Measurements from ENCODE around the gene NFKBIZ. TPM values are rescaled to one million over a fixed set of nuclear protein-coding genes. Genes with fewer than 3 reads are reported as not detected.

The NFKBIZ gene
- polyA plus RNA-seq, 1 of the 3 experiments (the other 2 are of a cell fraction) = 59.9 TPM

- Histone ChIP-seq H3K4me1 (ENCODE audit: control insufficient read depth in 1 of 2, insufficient read depth in 2 of 2, low read depth in 1 of 2, low read length in 1 of 2) (peaks cover 0 to 14% of the 10 kb centered on the region in 2 experiments; a peak in 2 of 4 replicates), H3K9me2 (no peaks in the 10 kb centered on the region), H3K4me2 (no peak overlapping the region), H3K9me3 (no peaks in the 10 kb centered on the region), H2AFZ (ENCODE audit: low read depth) (no peak overlapping the region), H3K4me3 (ENCODE audit: low read depth in 2 of 2, low read length in 1 of 2) (no peak overlapping the region), H3K27me3 (ENCODE audit: insufficient read depth) (no peaks in the 10 kb centered on the region), H3F3A (replicated peaks; ENCODE audit: insufficient read depth) (peaks cover 37% of the 10 kb centered on the region), H4K20me1 (ENCODE audit: insufficient read depth) (no peaks in the 10 kb centered on the region), H3K79me2 (ENCODE audit: insufficient read depth) (no peaks in the 10 kb centered on the region), H3K9ac (no peak overlapping the region), H3K27ac (ENCODE audit: low read depth in 2 of 2, low read length in 1 of 2) (0 out of 4 replicates have a peak overlapping the region, but pooled peaks of 1 of the 2 experiments have one; percentile 6), H3K36me3 (replicated peaks in 1 of 2; ENCODE audit: control insufficient read depth in 1 of 2, insufficient read depth in 2 of 2, low read length in 1 of 2) (no peaks in the 10 kb centered on the region)
- no peak for TF ChIP-seq TEAD4 (IDR thresholded peaks at IDR 0.05; ENCODE audit: borderline replicate concordance, insufficient read depth)
- no peak for TF ChIP-seq NFIC (IDR thresholded peaks at IDR 0.05; ENCODE audit: borderline replicate concordance)
- TF ChIP-seq YY1 (IDR thresholded peaks at IDR 0.05; ENCODE audit: low read depth) = no peak
- TF ChIP-seq FOXM1 (IDR thresholded peaks at IDR 0.05; ENCODE audit: low read depth) = no peak
- TF ChIP-seq, protein P1, sequence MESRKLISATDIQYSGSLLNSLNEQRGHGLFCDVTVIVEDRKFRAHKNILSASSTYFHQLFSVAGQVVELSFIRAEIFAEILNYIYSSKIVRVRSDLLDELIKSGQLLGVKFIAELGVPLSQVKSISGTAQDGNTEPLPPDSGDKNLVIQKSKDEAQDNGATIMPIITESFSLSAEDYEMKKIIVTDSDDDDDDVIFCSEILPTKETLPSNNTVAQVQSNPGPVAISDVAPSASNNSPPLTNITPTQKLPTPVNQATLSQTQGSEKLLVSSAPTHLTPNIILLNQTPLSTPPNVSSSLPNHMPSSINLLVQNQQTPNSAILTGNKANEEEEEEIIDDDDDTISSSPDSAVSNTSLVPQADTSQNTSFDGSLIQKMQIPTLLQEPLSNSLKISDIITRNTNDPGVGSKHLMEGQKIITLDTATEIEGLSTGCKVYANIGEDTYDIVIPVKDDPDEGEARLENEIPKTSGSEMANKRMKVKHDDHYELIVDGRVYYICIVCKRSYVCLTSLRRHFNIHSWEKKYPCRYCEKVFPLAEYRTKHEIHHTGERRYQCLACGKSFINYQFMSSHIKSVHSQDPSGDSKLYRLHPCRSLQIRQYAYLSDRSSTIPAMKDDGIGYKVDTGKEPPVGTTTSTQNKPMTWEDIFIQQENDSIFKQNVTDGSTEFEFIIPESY (IDR thresholded peaks at IDR 0.05; ENCODE audit: borderline replicate concordance, low read depth) = no peak
- no peak for TF ChIP-seq JUND (IDR thresholded peaks at IDR 0.05)
- TF ChIP-seq, protein P2, sequence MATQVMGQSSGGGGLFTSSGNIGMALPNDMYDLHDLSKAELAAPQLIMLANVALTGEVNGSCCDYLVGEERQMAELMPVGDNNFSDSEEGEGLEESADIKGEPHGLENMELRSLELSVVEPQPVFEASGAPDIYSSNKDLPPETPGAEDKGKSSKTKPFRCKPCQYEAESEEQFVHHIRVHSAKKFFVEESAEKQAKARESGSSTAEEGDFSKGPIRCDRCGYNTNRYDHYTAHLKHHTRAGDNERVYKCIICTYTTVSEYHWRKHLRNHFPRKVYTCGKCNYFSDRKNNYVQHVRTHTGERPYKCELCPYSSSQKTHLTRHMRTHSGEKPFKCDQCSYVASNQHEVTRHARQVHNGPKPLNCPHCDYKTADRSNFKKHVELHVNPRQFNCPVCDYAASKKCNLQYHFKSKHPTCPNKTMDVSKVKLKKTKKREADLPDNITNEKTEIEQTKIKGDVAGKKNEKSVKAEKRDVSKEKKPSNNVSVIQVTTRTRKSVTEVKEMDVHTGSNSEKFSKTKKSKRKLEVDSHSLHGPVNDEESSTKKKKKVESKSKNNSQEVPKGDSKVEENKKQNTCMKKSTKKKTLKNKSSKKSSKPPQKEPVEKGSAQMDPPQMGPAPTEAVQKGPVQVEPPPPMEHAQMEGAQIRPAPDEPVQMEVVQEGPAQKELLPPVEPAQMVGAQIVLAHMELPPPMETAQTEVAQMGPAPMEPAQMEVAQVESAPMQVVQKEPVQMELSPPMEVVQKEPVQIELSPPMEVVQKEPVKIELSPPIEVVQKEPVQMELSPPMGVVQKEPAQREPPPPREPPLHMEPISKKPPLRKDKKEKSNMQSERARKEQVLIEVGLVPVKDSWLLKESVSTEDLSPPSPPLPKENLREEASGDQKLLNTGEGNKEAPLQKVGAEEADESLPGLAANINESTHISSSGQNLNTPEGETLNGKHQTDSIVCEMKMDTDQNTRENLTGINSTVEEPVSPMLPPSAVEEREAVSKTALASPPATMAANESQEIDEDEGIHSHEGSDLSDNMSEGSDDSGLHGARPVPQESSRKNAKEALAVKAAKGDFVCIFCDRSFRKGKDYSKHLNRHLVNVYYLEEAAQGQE (IDR thresholded peaks at IDR 0.05; ENCODE audit: low read depth, low read length) = no peak
- TF ChIP-seq SIN3A (IDR thresholded peaks at IDR 0.05; ENCODE audit: borderline replicate concordance, low read depth, low read length) = no peak
- no peak for TF ChIP-seq FOXJ3 (CRISPR knock-in tag; IDR thresholded peaks at IDR 0.05)
- TF ChIP-seq GABPA (IDR thresholded peaks at IDR 0.05; ENCODE audit: low read depth) = no peak
- TF ChIP-seq, protein P3, sequence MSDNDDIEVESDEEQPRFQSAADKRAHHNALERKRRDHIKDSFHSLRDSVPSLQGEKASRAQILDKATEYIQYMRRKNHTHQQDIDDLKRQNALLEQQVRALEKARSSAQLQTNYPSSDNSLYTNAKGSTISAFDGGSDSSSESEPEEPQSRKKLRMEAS (IDR thresholded peaks at IDR 0.05; ENCODE audit: low read depth) = no peak
- no peak for TF ChIP-seq TCF12 (IDR thresholded peaks at IDR 0.05)
- WGBS (ENCODE audit: low lambda C conversion rate) = 91% methylated on average over 12 of the region's 12 CpGs
- DNase-seq = no peak
- ChIA-PET CTCF (interaction anchor here (0.7 to 1.7 kb wide), 2 partner anchors 117 to 360 kb away, joined by 3 to 4 read pairs; no protein-coding TSS in a partner anchor), POLR2A (no interaction called here)
Observed at GRCh38 chr3:101868534-101869464, 19.5 kb downstream of the NFKBIZ start.

All from SK-N-SH (cell line).